ENCODE measurements around the gene LRCH1. TPM values are rescaled to one million over a fixed set of nuclear protein-coding genes. Genes with fewer than 3 reads are reported as not detected.
A peak's percentile ranks its signal among the peaks of the same experiment; 100 is the strongest.

LRCH1 gene
- total and polyA plus RNA-seq, 11 donors = 4.5 to 20.1 (median 12.5) TPM

- Histone ChIP-seq H3K4me1 (peaks cover 3 to 60% (median 41%) of the 10 kb centered on the region in 12 donors), H3K9me3 (no peaks in the 10 kb centered on the region)
- WGBS, 4 donors = 82 to 88% (median 86%) methylated on average over 8 of the region's 8 CpGs
These were observed 60.6 kb downstream of the LRCH1 start for GRCh38 chr13:46613409-46614049.

GRCh38 chr13:46614582-46614981 lies 61.6 kb downstream of the LRCH1 start:
- peak in 2 of 4 donors; percentile 57 to 68 for ATAC-seq
- no peak for DNase-seq
- H3K9me3 ChIP-seq = no peaks in the 10 kb centered on the region
- intact Hi-C loops (cut with DNase I) = loop anchor here in 4 of 10 donors (10.0 kb wide), 3 partner anchors 50 to 60 kb away; no protein-coding TSS in a partner anchor
- no peaks in the 10 kb centered on the region for H3K27me3 ChIP-seq
- H3K4me3 ChIP-seq = no peak overlapping the region
- H3K27ac ChIP-seq = peak overlapping the region in 10 of 12 donors; percentile 1 to 84 (median 78)
- TF ChIP-seq CTCF (IDR thresholded peaks at IDR 0.05) (peak in 3 of 12 donors; percentile 16 to 24 (median 21)), POLR2A (IDR thresholded peaks at IDR 0.05) (no peak)
- WGBS, 4 donors = 62 to 75% (median 68%) methylated on average over 7 of the region's 7 CpGs
- H3K4me1 ChIP-seq = peaks cover 3 to 59% (median 38%) of the 10 kb centered on the region in 12 donors
- H3K36me3 ChIP-seq = no peaks in the 10 kb centered on the region

More at GRCh38 chr13:46613409-46614049, 60.6 kb downstream of the LRCH1 start:
- ATAC-seq (no peak), DNase-seq (no peak)
- Histone ChIP-seq H3K4me3 (no peak overlapping the region), H3K27me3 (no peaks in the 10 kb centered on the region), H3K36me3 (no peaks in the 10 kb centered on the region), H3K27ac (peak overlapping the region in 2 of 12 donors; percentile 1 to 84)
- no peak for TF ChIP-seq CTCF (IDR thresholded peaks at IDR 0.05)
- TF ChIP-seq POLR2A (IDR thresholded peaks at IDR 0.05) = no peak
- intact Hi-C loops (cut with DNase I) = loop anchor here in 4 of 10 donors (10.0 kb wide), 3 partner anchors 49 to 61 kb away; no protein-coding TSS in a partner anchor

GRCh38 chr13:46615888-46616531 lies 63.0 kb downstream of the LRCH1 start:
- DNase-seq = no peak
- intact Hi-C loops (cut with DNase I) = loop anchor here in 5 of 10 donors (5.0 to 10.0 kb wide), 4 partner anchors 49 to 64 kb away; partner anchors contain the start of gene LRCH1 (in 1 of the 5)
- TF ChIP-seq POLR2A (IDR thresholded peaks at IDR 0.05) (no peak), CTCF (IDR thresholded peaks at IDR 0.05) (peak in 1 of 12 donors; percentile 12)
- Histone ChIP-seq H3K9me3 (no peaks in the 10 kb centered on the region), H3K27ac (peak overlapping the region; percentile 8 to 84 (median 78)), H3K36me3 (no peaks in the 10 kb centered on the region), H3K4me1 (peaks cover 3 to 69% (median 48%) of the 10 kb centered on the region in 12 donors), H3K4me3 (peak overlapping the region in 9 of 12 donors; percentile 5 to 42 (median 30)), H3K27me3 (no peaks in the 10 kb centered on the region)
- peak in 3 of 4 donors; percentile 29 to 57 (median 34) for ATAC-seq
- 35 to 59% (median 38%) methylated on average over 8 of the region's 8 CpGs for WGBS, 4 donors

GRCh38 chr13:46617229-46617721 lies 64.3 kb downstream of the LRCH1 start:
- no peaks in the 10 kb centered on the region for H3K36me3 ChIP-seq
- TF ChIP-seq CTCF (IDR thresholded peaks at IDR 0.05) (no peak), POLR2A (IDR thresholded peaks at IDR 0.05) (no peak)
- WGBS, 4 donors = 31 to 44% (median 34%) methylated on average over 8 of the region's 8 CpGs
- peak overlapping the region in 11 of 12 donors; percentile 42 to 84 (median 69) for H3K27ac ChIP-seq
- no peak overlapping the region for H3K4me3 ChIP-seq
- ATAC-seq (peak in 3 of 4 donors; percentile 36 to 50 (median 47)), DNase-seq (no peak)
- intact Hi-C loops (cut with DNase I) = loop anchor here in 5 of 10 donors (5.0 to 10.0 kb wide), 4 partner anchors 48 to 65 kb away; partner anchors contain the start of gene LRCH1 (in 1 of the 5)
- no peaks in the 10 kb centered on the region for H3K9me3 ChIP-seq
- no peaks in the 10 kb centered on the region for H3K27me3 ChIP-seq
- peaks cover 3 to 82% (median 58%) of the 10 kb centered on the region in 12 donors for H3K4me1 ChIP-seq
